Stomach (tissue), 4 donors: ENCODE measurements around the gene R3HDM2.

ENCODE experiments used
- CTCF ChIP-seq, 7 experiments: fragments of 450-650 bp in 4 of 7; fragments of 200-600 bp in 3 of 7; sonication (generic) in 3 of 7; IDR thresholded peaks; one replicate each; pipeline ENCODE4 v1.5.1; 2016 to 2019; ENCODE audit warnings: antibody characterized with exemption in 7 of 7, control low read depth in 2 of 7, mild to moderate bottlenecking in 1 of 7
- POLR2A ChIP-seq, 4 donors: fragments of 450-650 bp; IDR thresholded peaks; one replicate each; pipeline ENCODE4 v1.6.1; 2016; ENCODE audit warnings: antibody characterized with exemption in 4 of 4, control low read depth in 2 of 4, mild to moderate bottlenecking in 1 of 4, moderate library complexity in 1 of 4
- POLR2AphosphoS5 ChIP-seq, 3 donors: sonication (generic); formaldehyde crosslinking; IDR thresholded peaks; one replicate each; pipeline ENCODE4 v1.6.1; 2016; ENCODE audit warnings: antibody characterized with exemption in 3 of 3

GRCh38 chr12:57367121-57367520, 63.7 kb downstream of the R3HDM2 start:
- TF ChIP-seq POLR2A (IDR thresholded peaks at IDR 0.05) = no peak
- TF ChIP-seq CTCF (IDR thresholded peaks at IDR 0.05) = no peak
- no peak for TF ChIP-seq POLR2AphosphoS5 (IDR thresholded peaks at IDR 0.05)
